GM12892 (cell line): Measurements from ENCODE around the gene SELENOT.

ENCODE experiments used
- POLR2A ChIP-seq: IDR thresholded peaks from 2 replicates; pipeline ENCODE4 v1.6.1; 2011; ENCODE audit warnings: low read depth, low read length, control low read depth
- POLR2AphosphoS5 ChIP-seq: IDR thresholded peaks from 2 replicates; pipeline ENCODE4 v1.6.1; 2011; ENCODE audit warnings: low read depth, low read length, control low read depth
- TAF1 ChIP-seq: IDR thresholded peaks from 2 replicates; pipeline ENCODE4 v1.6.1; 2011; ENCODE audit warnings: low read depth, mild to moderate bottlenecking, control low read depth, low read length, borderline replicate concordance

DNA sequence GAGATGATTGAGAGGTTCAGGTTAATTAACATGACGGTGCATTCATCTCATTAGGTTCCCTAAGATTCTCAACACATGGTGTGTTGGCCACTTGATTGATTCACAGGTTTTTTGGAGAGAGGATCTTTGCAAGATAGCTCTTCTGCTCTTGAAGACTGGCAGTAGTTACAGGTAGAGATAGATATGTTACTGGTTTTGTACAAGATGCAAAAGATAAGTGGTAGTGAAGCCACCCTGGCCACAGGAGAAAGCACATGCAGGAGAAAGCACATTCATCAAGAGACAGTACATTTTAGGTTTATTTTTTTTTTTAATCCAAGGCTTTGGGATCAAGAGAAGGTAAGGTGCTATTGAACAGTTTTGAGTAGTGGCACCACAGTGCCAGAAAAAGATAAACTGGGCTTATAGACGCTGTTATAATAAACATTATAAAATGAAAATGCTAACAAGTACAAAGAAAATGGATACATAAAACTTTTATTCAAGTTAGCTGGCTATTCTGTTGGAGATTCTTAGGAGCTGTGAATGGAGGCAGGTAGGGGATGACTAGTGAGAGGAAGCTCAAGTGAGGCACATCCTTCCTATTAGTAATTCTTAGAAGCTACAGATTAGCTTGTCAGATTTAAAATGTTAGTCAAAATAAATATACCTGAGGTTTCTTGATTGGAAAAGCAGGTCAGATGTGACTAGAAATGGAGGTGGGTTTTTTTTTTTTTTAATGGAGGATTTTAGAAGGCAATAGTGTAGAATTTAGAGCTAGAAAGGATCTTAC, 10.8 kb downstream of the SELENOT start:
- TF ChIP-seq TAF1: no peak
- no peak for TF ChIP-seq POLR2A
- TF ChIP-seq POLR2AphosphoS5: no peak
